HepG2 (cell line): ENCODE data around the gene KLHDC1. TPM values are rescaled to one million over a fixed set of nuclear protein-coding genes. Genes with fewer than 3 reads are reported as not detected.

Experiments used
- CREB1 ChIP-seq, 2 experiments: fragments of 450-650 bp in 1 of 2; IDR thresholded peaks; 2 replicates each; pipeline ENCODE4 v1.6.1; 2016 to 2017; ENCODE audit warnings: control low read depth in 1 of 2, mild to moderate bottlenecking in 1 of 2, missing compliant biosample characterization in 1 of 2, missing genetic modification characterization in 1 of 2
- DBP ChIP-seq: sonication (generic); formaldehyde crosslinking; IDR thresholded peaks from 2 replicates; pipeline ENCODE4 v1.4.0; 2020; ENCODE audit warnings: missing genetic modification reagents; ENCODE audit errors: not compliant biosample characterization
- E2F2 ChIP-seq: sonication (generic); formaldehyde crosslinking; IDR thresholded peaks from 2 replicates; pipeline ENCODE4 v1.4.0; 2020; ENCODE audit warnings: missing genetic modification reagents, borderline replicate concordance
- EHMT2 ChIP-seq: fragments of 200-600 bp; sonication (generic); IDR thresholded peaks from 2 replicates; pipeline ENCODE4 v1.7.0; 2017; ENCODE audit warnings: antibody characterized with exemption, low read depth, low read length, borderline replicate concordance
- JUN ChIP-seq: sonication (generic); formaldehyde crosslinking; IDR thresholded peaks from 2 replicates; pipeline ENCODE4 v1.4.0; 2020; ENCODE audit warnings: mild to moderate bottlenecking, missing genetic modification reagents
- KDM3A ChIP-seq: IDR thresholded peaks from 2 replicates; pipeline ENCODE4 v1.6.1; 2018; ENCODE audit warnings: low read depth, missing compliant biosample characterization
- SALL2 ChIP-seq: sonication (generic); formaldehyde crosslinking; IDR thresholded peaks from 2 replicates; pipeline ENCODE4 v1.8.1; 2023; ENCODE audit warnings: mild to moderate bottlenecking, missing genetic modification reagents, inconsistent platforms
- TEAD3 ChIP-seq: optimal IDR thresholded peaks from 2 replicates; pipeline ENCODE3; 2016; ENCODE audit warnings: borderline replicate concordance
- ZFAT ChIP-seq: sonication (generic); formaldehyde crosslinking; conservative IDR thresholded peaks from 2 replicates; pipeline ENCODE4 v1.8.1; 2023; ENCODE audit warnings: missing genetic modification reagents, inconsistent platforms
- ZFP37 ChIP-seq: sonication (generic); formaldehyde crosslinking; IDR thresholded peaks from 2 replicates; pipeline ENCODE4 v1.4.0; 2020; ENCODE audit warnings: missing genetic modification reagents, borderline replicate concordance
- ZIK1 ChIP-seq: sonication (generic); formaldehyde crosslinking; IDR thresholded peaks from 2 replicates; pipeline ENCODE4 v1.5.0; 2020; ENCODE audit warnings: mild to moderate bottlenecking, low read depth, missing genetic modification reagents, borderline replicate concordance
- ZNF18 ChIP-seq: sonication (generic); formaldehyde crosslinking; IDR thresholded peaks from 2 replicates; pipeline ENCODE4 v1.8.0; 2022; ENCODE audit warnings: mild to moderate bottlenecking, missing genetic modification reagents; ENCODE audit not compliant: insufficient replicate concordance
- ZNF230 ChIP-seq: sonication (generic); formaldehyde crosslinking; IDR thresholded peaks from 2 replicates; pipeline ENCODE4 v1.4.0; 2020; ENCODE audit warnings: mild to moderate bottlenecking, missing genetic modification reagents
- ZNF329 ChIP-seq: sonication (generic); formaldehyde crosslinking; IDR thresholded peaks from 2 replicates; pipeline ENCODE4 v1.9.0; 2021; ENCODE audit warnings: low read depth, mild to moderate bottlenecking, missing genetic modification reagents
- ZNF563 ChIP-seq: sonication (generic); formaldehyde crosslinking; IDR thresholded peaks from 2 replicates; pipeline ENCODE4 v1.8.0; 2022; ENCODE audit warnings: mild to moderate bottlenecking, moderate library complexity, missing genetic modification reagents
- ZNF678 ChIP-seq: sonication (generic); formaldehyde crosslinking; IDR thresholded peaks from 2 replicates; pipeline ENCODE4 v1.4.0; 2020; ENCODE audit warnings: mild to moderate bottlenecking, missing genetic modification reagents
- ZNF776 ChIP-seq: sonication (generic); formaldehyde crosslinking; IDR thresholded peaks from 2 replicates; pipeline ENCODE4 v1.4.0; 2020; ENCODE audit warnings: mild to moderate bottlenecking, missing genetic modification reagents
- ZSCAN20 ChIP-seq: sonication (generic); formaldehyde crosslinking; IDR thresholded peaks from 2 replicates; pipeline ENCODE4 v1.4.0; 2020; ENCODE audit warnings: missing genetic modification reagents, mild to moderate bottlenecking, borderline replicate concordance
- polyA plus RNA-seq, 8 experiments: library from polyadenylated mRNA; depleted of rRNA in 3 of 8; stranded (reverse) in 7 of 8; unstranded in 1 of 8; fragments of >200 nt; fragmentation: Illumina TruSeq in 4 of 8; extraction: Trizol in 4 of 8; gene quantifications; 2 replicates each; pipeline versions ENCODE4 v1.2.1 to v1.2.3, GENCODE V29; 2011 to 2016; ENCODE audit warnings: low read depth in 4 of 8, missing spikeins in 1 of 8, mixed read lengths in 1 of 8; ENCODE audit not compliant: insufficient read depth in 1 of 8
- total RNA-seq, 5 experiments: library from RNA; depleted of rRNA; stranded (reverse); fragments of >200 nt; fragmentation: Illumina TruSeq; extraction: Trizol; gene quantifications; 2 replicates each; pipeline ENCODE4 v1.2.3, GENCODE V29; 2016; ENCODE audit warnings: low read depth in 1 of 5
- TF ChIP-seq, protein P1 (sequence below): sonication (generic); formaldehyde crosslinking; IDR thresholded peaks from 2 replicates; pipeline ENCODE4 v1.4.0; 2020; ENCODE audit warnings: missing genetic modification reagents, borderline replicate concordance

The KLHDC1 gene
- total and polyA plus RNA-seq, 2 of the 13 experiments (the other 11 are each of a cell fraction or from before 2014, with no cell fraction given): 0.11 TPM; not detected in 1

DNA sequence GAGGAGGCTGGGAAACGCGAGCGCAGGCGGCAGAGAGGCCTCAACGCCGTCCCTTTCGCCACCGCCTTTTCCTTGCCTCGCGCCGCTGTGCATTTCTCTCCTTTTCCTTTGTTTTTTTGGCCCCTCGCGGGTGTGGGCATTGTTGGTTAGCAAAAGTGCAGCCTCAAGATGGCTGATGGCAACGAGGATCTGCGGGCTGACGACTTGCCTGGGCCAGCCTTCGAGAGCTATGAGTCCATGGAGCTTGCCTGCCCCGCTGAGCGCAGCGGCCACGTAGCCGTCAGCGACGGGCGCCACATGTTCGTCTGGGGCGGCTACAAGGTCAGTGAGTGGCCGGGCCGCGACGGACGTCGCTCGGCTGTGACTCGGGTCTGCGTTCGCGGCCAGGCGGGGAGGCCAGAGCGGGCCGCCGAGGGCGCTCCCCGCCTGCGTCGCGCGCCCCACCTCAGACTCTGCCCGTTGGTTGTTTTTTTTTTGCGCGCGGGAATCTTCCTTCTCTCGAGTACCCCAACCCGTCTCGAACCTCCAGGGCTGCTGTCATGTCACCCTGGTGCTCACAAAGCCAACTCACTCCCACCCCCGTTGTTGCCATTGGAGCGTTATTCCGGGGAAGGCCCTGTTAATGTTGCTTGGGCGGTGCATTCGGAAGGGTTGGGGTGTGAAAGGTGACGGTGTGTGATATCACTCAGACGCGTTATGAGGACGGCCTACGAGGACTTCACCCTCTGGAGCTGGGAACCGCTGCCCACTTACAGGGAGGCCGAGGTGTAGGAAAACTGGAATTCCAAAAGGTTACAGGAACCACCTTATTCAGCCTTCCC lies 75.6 kb downstream of the KLHDC1 start (continued):
- TF ChIP-seq E2F2 (CRISPR knock-in tag): no peak
- no peak for TF ChIP-seq ZSCAN20 (CRISPR knock-in tag)
- TF ChIP-seq ZNF329 (CRISPR knock-in tag): no peak; the same call in 1 of the 2 replicates
- 0 out of 2 replicates have a peak, but pooled peaks have one; percentile 27 for TF ChIP-seq ZIK1
- TF ChIP-seq, protein P1, sequence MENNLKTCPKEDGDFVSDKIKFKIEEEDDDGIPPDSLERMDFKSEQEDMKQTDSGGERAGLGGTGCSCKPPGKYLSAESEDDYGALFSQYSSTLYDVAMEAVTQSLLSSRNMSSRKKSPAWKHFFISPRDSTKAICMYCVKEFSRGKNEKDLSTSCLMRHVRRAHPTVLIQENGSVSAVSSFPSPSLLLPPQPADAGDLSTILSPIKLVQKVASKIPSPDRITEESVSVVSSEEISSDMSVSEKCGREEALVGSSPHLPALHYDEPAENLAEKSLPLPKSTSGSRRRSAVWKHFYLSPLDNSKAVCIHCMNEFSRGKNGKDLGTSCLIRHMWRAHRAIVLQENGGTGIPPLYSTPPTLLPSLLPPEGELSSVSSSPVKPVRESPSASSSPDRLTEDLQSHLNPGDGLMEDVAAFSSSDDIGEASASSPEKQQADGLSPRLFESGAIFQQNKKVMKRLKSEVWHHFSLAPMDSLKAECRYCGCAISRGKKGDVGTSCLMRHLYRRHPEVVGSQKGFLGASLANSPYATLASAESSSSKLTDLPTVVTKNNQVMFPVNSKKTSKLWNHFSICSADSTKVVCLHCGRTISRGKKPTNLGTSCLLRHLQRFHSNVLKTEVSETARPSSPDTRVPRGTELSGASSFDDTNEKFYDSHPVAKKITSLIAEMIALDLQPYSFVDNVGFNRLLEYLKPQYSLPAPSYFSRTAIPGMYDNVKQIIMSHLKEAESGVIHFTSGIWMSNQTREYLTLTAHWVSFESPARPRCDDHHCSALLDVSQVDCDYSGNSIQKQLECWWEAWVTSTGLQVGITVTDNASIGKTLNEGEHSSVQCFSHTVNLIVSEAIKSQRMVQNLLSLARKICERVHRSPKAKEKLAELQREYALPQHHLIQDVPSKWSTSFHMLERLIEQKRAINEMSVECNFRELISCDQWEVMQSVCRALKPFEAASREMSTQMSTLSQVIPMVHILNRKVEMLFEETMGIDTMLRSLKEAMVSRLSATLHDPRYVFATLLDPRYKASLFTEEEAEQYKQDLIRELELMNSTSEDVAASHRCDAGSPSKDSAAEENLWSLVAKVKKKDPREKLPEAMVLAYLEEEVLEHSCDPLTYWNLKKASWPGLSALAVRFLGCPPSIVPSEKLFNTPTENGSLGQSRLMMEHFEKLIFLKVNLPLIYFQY (CRISPR knock-in tag): no peak; the same call in 1 of the 2 replicates
- TF ChIP-seq CREB1 (IDR thresholded peaks at IDR 0.05): 0 out of 2 replicates have a peak, but pooled peaks have one; percentile 58
- TF ChIP-seq CREB1 (CRISPR knock-in tag; IDR thresholded peaks at IDR 0.05): no peak
- TF ChIP-seq ZNF776 (CRISPR knock-in tag): 0 out of 2 replicates have a peak, but pooled peaks have one; percentile 20
- no peak for TF ChIP-seq DBP (CRISPR knock-in tag)
- peak; percentile 30; the same call in 1 of the 2 replicates for TF ChIP-seq ZFP37 (CRISPR knock-in tag)
- TF ChIP-seq ZFAT (CRISPR knock-in tag): no peak
- TF ChIP-seq EHMT2: no peak
- TF ChIP-seq JUN (CRISPR knock-in tag): no peak
- no peak; the same call in 1 of the 2 replicates for TF ChIP-seq ZNF230 (CRISPR knock-in tag)
- TF ChIP-seq ZNF18 (CRISPR knock-in tag): peak; percentile 54
- TF ChIP-seq ZNF563: peak; percentile 34; the same call in 1 of the 2 replicates
- TF ChIP-seq KDM3A (CRISPR knock-in tag): no peak
- TF ChIP-seq TEAD3 (CRISPR knock-in tag): peak; percentile 30
- TF ChIP-seq SALL2: no peak; the same call in 1 of the 2 replicates
- TF ChIP-seq ZNF678 (CRISPR knock-in tag): no peak
